Stimulated activated CD8-positive, alpha-beta memory T cell treated with anti-CD3 and anti-CD28 coated beads, Interleukin-4, amount 100 ng/mL, for 1 hour (primary cell): ENCODE measurements around the gene SIPA1L2.

Source experiments
- DNase-seq, 2 donors: peaks; one replicate each; pipeline ENCODE4 v3.0.0-alpha.2; 2020; ENCODE audit warnings: low read depth in 2 of 2, low spot score in 1 of 2

The SIPA1L2 gene, protein sequence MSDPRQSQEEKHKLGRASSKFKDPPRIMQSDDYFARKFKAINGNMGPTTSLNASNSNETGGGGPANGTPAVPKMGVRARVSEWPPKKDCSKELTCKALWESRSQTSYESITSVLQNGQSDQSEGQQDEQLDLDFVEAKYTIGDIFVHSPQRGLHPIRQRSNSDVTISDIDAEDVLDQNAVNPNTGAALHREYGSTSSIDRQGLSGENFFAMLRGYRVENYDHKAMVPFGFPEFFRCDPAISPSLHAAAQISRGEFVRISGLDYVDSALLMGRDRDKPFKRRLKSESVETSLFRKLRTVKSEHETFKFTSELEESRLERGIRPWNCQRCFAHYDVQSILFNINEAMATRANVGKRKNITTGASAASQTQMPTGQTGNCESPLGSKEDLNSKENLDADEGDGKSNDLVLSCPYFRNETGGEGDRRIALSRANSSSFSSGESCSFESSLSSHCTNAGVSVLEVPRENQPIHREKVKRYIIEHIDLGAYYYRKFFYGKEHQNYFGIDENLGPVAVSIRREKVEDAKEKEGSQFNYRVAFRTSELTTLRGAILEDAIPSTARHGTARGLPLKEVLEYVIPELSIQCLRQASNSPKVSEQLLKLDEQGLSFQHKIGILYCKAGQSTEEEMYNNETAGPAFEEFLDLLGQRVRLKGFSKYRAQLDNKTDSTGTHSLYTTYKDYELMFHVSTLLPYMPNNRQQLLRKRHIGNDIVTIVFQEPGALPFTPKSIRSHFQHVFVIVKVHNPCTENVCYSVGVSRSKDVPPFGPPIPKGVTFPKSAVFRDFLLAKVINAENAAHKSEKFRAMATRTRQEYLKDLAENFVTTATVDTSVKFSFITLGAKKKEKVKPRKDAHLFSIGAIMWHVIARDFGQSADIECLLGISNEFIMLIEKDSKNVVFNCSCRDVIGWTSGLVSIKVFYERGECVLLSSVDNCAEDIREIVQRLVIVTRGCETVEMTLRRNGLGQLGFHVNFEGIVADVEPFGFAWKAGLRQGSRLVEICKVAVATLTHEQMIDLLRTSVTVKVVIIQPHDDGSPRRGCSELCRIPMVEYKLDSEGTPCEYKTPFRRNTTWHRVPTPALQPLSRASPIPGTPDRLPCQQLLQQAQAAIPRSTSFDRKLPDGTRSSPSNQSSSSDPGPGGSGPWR (N-terminal part only)

DNA sequence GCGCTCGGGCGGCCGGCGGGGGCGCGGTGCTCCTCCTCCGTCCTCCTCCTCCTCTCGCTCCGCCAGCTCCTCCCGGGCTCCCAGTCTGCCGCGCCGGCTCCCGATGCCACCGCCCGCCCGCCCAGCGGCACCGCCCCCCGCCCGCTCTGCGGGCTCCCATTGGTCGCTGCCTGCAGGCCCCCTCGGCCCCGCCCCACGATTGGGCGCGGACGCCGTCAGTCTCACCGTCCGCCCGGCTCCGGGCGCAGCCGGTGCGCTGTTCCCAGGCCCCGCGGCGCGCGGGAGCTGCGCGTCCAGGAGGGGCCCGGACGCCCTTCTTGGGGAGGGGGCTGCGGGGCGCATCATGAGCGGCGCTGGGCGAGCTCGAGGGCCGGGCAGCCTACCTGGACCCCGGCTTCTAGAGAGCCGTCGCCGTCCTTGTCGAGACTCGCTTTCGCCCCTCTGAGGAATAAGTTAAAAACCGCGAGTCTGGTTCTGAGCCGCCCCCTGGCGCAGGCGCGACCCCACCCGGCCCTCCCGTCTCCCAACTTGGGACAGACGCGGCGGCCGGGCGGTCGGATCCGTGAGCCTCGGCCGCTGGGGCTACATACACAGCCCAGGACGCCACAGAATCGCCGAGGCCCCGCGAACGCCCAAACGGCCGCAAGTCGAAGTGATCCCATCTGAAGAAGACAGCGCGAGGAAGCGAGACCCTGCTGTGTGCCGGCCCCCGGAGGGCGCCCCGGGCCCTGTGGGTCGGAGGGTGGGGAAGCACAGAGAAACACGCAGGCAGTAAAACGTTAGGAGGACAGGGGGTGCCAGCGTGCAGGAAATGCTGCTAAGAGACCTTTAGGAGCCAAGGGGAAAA is at the start of gene SIPA1L2:
TSS of gene SIPA1L2 (minus strand) at position 87 of the 847 bp plus-strand sequence. CDS start 114,794 bp downstream, outside the sequence.
- DNase-seq: peak; percentile 61 to 66

DNA sequence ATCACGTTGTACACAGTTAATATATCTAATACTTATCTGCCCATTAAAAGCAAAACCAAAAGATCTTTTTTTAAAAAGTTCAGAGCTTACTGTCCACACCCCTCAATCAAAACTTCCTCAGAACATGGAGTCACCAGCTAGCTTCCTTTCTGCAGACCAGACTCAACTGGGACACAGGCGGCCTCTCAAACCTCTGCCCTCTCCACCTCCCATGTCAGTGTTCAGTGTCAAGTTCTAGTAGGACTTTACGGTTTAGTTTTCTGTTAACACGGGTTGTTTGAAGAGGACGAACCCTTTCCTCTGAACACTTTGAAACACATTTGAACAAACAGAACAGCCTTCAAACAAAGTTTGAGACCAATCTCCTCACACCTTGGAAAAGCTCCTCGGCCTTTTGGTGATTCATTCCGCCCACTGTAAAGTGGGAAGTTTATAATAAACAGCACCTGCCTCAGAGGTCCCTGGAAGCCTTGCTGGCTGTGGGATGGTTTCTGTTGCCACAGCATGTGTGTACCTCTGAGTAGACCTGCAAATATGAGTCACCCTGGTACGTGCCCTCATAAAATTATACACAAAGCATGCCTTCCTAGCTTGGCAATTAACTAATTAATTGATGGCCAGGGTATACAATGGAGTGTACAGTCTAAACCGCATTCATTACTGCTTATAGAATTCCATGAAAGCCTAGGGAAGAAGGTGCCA is 48.4 kb upstream of the SIPA1L2 start:
- DNase-seq: no peak

DNA sequence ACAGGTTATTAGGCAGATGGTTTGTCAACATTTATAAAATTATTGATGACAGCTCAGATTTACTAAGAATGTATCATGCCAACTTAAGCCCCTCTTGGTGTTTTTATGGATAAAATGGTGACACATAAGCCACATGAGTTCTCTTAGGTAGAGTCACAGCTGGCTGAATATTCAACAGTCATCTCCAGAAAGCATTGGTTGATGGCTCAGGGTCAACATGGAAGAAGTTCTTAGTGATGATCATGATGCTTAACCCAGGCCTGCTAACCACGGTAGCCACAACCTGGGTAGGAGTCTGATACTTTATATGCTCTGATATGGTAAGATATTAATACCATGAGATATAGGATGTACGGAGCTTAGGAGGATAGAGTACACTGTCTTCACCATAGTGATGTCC is 46.4 kb upstream of the SIPA1L2 start:
- no peak for DNase-seq

DNA sequence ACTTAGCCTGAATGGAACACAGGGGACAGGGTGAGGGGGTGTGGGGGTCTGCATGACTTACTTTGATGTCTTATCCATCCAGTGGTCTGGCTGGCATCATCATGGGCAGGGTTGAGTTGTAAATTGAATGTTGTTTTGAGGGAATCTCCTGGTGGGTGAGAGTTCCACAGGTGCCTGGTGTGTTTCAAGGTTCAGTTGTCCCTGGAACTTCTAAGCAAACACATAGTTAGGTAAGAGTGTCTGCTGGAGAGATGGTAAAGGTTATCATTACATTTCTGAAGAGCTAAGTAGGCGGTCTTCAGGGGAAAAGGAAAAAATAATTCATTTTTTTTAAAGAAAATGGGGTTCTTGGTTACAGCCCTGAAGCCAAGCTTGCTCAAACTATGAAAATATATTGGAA is 46.0 kb upstream of the SIPA1L2 start:
- no peak for DNase-seq

DNA sequence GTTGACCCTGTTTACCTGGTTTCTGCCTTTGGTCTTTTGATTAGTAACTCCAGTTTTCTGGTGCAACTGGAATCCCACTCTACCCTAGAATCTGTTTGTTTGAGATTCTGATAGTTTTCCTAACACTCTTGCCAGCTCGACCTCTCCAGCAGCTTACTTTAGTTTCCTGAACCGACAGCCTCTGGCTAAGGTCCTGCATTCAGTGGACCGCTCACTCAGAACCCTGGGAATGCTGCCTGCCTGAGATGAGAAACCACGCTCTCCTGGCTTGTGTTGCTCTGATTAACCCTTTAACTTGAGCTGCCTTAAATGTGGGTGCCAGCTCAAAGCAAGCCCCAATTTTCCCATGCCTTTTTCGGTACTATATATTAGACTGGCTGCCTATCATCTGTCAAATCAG is 45.3 kb upstream of the SIPA1L2 start:
- no peak for DNase-seq

DNA sequence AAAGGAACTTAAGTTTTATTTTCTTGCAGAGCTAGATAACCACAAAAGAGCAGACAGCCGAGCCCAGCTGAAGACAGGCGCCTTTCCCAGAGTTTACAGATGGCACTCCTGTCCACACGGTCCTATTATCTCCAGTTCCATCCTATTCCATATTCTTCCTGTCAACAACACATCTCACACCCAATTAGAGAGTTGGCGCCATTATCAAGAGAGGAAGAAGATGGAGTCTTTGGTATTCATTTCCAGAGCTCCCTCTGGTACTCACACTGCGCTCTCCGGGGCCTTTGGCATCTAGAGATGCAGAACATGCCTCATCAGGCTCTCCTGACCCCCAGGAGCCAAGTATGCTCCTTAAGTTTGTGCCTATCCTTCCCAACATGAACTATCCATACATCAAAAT is 43.3 kb upstream of the SIPA1L2 start:
- DNase-seq: no peak

DNA sequence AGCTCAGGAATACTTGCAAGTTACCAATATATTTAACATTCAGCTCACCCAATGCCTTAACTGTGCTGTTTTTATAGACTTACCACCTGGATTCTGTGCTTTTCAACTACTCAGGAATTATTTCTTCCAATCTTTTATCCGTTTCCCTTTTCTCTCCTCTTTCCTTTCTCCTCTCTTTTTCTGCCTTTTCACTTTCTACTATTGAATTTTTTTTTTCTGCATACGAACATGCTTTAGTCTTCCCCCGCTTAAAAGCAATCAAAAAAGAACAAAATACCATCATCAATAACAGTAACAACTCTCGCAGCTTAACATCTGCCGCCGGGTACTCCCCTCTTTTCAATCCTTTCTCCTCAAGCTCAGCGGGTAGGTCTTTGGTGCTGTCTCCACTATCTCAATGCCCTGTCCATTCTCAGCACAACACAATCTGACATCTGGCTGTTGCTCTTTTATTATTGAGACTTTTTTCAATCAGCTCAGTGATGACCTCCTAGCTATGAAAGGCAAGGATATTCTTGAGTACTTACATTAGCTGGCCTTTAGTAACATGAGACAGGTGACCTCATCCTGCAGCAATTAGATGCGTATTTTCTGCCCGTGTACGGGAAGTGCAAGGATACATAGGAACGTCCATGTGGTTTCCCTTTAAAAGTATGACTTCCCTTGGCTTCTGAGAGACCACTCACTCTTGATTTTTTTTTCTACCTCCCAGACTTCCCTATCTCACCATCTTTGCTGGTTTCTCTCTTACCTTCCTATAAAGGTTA is 40.2 kb upstream of the SIPA1L2 start:
- DNase-seq: no peak

DNA sequence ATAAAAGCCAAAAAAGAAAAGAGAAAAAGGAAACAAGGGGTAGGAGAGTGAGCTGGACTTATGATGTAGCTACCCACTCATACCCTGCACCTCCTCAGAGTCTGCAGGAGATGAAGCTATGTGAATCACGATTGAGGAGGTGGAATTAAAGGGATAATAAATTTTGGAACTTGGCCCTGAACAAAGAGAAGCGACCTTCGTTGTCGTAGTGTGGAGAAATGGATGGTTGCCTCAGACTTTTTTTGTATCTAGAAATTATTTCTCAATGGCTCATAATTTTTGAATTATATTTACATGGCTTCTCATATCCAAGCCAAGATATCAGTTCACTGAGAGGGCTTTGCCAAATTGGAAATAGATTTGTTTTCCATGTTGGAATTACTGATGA is 37.8 kb upstream of the SIPA1L2 start:
- no peak for DNase-seq

DNA sequence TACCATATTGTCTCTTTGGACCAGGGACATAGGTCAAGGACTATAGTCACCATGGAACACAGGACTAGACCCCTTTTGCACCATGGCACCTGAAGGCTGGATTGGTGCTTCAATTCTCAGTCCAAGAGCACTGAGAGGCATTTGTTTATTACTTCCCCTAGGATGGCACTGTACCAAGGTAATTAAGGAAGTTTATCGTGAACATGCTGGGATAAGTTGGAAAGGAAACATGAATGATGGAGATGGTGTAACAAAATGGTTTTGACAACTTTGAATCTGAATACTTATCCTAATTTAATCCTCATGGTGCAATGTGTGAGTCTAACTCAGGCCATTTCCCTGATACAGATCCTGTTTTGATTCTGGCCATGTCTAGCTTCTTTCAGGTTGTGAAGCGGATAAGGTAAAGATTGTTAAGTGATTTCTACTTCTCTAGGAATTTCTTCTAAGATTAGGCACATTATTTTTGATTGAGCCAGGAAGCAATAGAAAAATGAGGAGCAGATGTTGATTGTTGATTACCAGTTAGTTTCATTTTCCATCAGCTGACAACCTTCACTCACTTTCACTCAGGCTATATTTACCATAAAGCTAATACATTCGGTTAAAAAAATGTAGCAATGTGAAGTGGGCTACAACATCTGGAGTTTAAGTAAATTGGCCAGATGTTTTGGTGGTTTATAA is 37.3 kb upstream of the SIPA1L2 start:
- DNase-seq: no peak

DNA sequence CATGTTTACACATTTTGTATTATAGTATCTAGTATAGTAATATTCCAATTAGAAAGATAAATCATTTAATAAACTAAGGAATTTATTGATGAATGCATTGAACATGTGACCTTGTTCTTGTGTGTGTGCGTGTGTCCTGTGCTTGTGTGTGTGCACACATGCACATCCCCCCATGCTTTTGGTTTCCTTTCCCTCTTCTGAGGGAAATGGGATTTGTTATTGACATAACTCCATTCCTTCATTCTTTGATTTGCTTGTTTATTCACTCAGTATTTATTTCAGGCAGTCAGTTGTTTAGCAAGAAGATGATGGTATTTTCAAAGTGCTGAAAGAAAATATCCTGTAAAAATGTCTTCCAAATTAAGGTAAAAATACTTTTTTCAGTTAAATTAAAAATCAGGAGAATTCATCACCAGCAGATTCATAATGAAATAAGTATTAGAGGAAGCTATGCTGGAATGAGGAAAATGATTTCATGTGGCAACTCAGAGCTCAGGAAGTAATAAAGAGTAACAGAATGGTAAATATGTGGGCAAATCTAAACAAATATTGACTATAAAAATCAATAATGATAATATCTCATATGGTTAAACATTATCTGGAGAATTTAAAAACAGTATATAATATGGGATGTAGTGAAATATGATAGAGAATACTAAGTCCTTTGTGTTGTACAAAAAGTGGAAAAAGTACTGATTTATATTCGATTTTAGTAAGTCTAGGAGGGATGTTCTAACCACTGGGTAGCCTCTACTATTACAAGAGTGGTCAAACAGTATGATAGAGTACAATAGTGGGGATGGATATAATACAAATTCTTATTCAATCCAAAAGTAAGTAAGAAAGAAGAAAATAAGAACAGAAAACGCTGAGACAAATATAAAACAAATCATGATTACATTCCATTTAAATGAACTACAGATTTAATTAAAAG is 35.2 kb upstream of the SIPA1L2 start:
- no peak for DNase-seq

DNA sequence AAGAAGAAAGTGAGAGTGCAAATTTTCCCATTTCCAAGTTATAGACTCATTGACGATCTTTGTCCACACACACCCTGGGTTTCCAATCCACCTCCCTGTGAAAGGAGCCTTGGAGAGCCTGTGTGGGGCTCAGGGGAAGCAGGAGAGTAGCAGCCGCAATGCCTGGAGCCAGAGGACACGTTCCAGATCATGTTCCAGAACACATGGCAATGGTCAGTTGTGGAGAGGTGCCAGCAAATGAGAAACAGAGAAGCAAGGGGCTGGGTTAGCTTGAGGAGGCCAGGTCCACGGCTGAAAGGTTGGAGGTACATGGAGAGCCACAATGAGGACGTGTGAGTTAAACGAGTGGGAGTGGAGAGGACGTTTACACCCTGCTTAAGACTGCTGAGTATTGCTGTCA is 33.0 kb upstream of the SIPA1L2 start:
- DNase-seq: no peak

DNA sequence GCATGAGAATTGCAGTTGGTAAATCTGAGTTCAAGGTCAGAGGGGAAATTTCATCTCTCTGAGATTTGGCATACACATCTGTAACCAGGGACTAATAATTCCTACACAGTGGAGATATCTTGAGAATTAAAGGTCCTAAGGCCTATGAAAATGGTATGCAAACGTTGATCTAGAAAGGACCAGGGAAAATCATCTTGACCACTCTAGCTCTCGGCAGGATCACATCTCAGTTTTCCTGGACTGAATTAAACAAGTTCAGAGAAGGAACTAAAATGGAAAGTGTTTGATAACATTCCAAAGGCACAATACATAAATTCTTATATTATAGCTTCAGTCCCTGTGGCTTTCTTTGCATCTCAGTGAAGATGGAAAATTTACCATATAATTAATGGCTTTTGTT is 28.5 kb upstream of the SIPA1L2 start:
- no peak for DNase-seq

DNA sequence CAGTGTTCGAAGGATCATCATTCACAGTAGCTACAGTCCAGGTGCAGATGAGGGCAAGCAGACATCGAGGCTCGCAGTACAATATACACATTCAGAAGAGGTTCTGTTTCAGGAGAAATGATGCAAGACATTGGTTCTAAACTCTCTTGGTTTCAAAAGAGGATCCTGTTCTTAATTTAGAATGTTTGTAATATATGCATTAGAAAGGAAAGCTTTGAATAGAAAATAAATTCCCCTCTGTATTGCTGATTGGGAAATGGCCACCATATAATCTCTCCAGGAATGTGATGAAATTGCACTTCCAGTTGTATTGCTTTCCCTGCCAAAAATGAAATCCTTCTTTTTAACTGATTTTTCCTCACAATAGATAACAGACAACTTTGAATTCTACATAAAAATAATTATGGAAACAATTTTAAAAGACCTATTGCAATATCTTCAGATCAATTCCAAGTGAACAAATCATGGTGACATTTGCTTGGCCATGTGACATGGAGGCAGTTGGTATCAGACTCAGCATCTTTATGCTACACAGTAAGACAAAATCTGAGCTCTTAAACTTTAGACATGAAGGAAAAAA is 27.6 kb upstream of the SIPA1L2 start:
- DNase-seq: no peak

DNA sequence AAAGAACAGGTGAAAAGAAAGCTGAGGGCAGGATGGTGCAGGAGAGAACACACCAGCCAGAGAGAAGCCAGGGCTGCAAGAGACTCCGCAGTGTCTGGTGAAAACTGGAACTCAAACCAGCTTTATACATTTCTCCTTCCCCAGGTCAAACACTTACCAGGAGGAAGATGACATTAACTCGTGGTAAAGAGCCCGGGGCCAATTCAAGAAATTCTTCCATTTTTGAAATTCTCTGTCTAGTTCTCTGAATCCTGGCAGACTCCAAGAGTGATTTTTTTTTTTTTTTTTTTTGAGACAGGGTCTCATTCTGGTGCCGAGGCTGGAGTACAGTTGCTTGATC is 25.8 kb upstream of the SIPA1L2 start:
- DNase-seq: no peak

DNA sequence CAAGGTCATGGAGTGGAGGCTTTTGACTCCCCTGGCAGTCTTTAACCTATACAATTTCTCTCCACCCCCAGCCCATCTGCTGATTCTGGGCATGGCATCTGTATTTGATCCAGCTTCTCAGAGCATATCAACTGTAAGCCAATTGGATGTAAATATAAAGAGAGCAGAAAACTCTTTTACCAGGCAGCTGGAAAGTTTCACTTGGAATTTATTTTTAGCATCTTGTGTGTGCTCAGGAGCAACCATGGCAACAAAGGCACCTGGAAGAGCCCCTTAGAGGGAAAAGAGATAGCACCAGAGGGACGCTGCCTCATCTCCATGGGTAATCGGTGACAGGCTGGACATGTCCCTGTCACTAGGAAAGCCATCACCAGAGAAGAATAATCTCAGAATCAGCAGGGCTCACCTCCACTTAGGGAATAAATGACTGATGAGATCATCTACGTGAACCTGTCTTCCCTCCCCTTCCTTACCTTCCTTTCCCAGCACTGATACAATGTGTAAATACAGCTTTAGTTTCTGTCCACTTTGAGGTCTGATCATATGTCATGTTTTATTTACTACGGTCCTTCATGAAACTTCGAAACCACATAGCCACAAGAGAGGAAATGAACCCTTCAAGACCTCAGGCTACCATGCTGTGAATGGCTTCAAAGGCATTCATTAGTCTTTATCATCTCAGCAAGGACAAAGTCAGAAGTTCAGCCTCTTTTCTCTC is 25.3 kb upstream of the SIPA1L2 start:
- DNase-seq: no peak

DNA sequence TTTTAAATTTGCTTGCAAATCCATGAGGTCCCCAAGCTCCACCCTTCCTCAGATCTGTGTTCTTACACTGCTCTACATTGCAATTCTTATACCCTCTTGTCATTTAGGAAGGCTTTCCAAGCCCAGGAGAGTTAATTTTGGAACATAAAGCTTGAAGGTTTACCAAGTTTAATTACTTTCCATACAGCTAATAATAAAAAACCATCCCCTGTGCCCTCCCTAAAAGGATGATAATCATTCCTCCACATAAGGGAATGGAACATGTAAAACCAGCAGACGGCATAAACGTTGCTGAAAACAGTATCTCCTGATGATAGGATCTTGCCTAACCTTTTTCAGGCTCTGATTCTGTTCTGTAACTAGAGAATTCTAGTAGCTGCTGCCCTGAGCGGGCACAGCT is 23.9 kb upstream of the SIPA1L2 start:
- DNase-seq: no peak

DNA sequence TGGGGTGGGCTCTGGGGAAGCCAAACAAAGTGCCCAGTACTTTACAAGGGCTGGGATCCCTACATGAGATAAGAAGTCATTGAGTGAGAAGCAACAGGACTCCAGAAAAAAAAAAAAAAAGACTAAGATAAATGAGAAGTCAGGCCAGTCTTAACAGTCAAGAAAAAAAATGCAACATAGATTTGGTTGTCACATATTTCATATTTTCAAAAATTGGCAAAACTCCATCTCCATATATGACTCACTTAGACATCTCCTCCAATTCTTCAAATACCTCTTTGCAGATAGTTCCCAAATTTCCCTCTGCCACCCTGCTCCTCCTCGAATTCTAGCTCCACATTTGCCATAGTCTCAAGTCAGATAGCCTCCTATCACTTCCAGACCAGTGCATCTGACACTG is 20.9 kb upstream of the SIPA1L2 start:
- DNase-seq: no peak
